EH (cell line): ENCODE results near the gene EHHADH.

Source experiments
- DNase-seq: peaks from one replicate; pipeline ENCODE4 v3.0.0-alpha.2; 2015; ENCODE audit warnings: low read depth

EHHADH gene

DNA sequence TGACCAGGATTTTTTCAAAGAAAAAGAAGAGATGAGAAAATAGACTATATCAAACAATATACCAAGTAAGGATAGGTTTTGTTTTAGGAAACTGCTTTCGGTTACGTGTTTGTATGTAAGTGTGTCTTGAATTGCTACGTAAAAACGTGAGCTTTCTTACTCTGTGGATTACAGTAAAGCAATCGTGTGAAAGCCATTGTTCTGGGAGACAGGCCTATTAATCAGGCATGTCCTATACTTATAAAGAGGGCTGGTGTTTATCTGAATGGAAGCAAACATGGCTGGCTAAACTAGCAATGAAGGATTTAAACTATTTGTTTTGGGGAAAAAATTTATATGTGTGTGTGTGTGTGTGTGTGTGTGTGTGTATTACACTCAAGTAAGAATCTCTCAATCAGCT is 2.6 kb downstream of the EHHADH start:
- DNase-seq: no peak

DNA sequence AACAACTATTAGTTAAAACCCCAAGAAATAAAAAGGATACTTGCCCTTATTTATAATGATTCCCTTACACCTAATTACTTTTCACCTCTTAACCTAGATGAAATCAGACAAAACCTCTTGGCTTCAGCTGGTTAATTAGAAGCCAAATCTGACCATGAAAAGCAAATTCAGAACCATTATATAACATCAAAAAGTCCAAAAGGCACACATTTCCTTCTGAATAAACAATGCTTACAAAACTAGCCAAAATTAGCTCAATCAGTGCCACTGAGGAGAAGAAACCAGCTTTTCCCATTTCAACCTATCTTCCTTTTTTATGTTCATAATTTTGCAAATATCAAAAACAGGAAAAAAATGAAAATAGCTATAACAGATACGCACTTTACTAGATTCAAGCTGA is 3.2 kb downstream of the EHHADH start:
- no peak for DNase-seq

DNA sequence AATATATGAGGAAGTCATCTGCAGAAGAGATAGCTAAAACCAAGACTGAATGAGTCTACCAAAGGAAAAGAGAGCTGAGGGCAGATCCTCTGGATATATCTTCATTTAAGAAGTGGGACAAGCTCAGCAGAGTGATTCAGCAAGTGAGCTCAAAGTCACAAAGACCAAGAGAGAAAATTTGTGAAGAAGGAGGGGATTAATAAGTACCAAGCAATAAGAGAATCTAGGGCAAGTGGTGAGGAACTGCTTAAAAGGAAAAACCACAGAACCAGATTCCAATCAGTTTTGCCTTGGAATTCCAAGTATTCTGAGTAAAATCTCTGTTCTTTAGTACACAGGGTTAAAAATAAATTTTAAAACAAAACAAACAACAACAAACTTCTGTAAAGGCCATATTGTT is 3.6 kb downstream of the EHHADH start:
- peak; percentile 51 for DNase-seq

DNA sequence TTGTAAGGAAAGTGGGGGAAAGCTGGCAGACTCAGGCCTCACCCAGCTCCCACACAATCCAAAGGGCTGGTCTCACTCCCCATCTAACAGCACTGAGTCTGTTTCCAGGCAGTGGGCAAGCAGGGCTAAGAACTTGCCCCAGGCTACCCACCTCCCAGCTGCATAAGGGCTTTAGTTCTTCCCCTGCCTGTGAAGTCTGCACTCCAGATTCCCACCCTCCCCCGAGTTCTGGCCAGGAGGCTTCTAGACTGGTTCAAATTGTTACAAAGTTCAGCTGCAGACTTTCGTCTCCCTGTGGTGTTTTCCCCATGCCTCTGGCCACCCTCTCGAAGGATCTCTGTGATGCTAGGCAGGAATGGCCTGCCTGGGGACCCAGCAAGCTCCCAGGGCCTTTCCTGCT is 11.2 kb downstream of the EHHADH start:
- DNase-seq: no peak

DNA sequence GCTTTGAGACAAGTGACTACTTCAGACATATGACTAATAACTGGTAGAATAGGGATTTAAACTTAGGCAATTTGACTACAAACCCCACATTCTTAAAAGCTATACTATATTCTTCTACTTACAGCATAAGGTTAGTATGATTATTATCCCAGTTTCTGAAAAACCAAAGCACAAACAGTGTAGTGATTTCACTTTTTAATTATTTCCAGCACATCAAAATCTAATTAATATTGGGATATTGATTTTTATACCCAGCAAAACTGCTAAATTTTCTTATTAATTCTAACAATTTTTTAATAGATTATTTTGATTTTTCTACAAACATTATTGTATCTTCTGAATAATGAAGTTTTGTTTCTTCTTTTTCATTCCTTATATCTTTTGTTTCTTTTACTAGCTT is 16.9 kb downstream of the EHHADH start:
- no peak for DNase-seq

DNA sequence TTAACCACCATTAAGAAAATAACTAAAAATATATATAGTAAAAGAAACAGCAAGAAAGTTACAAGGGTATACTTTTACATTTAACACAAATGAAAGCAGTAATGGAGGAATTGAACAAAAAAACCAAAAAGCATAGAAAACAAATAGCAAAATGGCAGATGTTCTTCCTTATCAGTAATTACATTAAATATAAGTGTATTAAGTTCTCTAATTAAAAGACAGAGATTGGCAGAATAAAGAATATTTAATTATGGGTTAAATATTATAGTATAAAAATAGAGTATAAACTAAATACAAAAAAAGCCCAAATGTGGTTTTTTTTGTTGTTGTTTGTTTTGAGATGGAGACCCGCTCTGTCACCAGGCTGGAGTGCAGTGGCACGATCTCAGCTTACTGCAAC is 20.5 kb downstream of the EHHADH start:
- DNase-seq: no peak

DNA sequence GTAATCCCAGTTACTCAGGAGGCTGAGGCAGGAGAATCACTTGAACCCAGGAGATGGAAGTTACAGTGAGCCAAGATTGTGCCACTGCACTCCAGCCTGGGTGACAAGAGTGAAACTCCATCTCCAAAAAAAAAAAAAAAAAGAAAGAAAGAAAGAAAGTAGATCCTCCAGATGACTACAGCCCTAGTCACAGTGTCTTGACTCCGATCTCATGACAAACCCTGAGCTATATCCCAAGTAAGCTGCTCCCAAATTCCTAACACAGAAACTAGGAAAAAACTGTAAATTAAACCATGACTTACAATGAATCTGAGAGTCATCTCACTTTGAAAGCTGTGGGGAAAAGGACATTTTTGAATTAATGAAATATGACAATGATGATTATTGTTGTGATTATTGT is 27.3 kb downstream of the EHHADH start:
- peak; percentile 22 for DNase-seq

DNA sequence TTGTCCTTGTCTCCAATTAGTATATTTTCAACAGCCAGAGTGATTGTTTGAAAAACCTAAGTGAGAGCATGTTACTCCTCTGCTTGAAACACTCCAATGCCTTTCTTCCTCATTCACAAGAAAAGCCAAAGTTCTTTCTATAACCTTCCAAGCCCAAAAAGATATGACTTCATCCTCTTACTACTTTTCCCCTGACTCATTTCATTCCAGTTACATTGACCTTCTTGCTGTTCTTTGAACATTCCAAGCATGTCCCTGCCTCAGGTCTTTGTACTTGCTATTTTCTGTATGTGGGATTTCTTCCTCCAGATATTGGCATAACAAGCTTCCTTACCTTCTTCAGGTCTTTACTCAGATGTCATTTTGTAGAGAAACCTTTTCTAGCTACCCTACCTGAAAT is 28.3 kb downstream of the EHHADH start:
- peak; percentile 80 for DNase-seq

DNA sequence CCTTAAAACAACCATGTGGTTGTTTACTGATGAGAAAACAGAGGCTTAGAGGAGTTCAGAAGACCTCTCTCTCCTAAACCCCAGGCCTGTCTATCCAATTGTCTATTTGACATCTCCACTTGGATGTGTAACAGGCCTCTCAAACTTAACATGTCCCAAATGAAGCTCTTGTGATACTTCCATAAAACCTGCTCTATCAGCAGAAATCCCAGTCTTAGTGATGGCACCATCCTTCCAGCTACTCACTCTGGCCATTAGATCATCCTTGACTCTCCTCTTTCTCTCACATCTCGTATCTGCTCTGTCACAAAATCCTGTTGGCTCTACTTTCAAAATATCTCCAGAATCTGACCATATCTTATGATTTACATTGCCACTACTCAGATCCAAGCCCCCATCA is 28.8 kb downstream of the EHHADH start:
- DNase-seq: no peak

DNA sequence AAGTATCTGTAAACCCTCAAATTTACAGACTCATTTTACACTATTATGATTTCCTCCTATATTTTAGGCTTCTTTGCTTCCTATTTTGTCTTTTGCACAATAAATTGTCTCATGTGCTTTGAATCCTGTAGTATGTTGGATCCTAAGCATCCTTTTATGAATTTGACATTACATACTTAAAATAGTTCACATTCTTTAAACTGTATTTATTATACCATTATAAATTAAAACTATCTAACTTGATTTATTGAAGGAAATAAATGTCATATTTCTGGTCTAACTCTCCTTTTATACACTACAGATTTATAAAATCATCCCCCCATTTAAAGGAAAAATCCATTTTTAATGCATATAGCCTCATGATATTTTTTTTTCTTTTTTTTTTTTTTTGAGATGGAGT is 32.6 kb downstream of the EHHADH start:
- DNase-seq: no peak

DNA sequence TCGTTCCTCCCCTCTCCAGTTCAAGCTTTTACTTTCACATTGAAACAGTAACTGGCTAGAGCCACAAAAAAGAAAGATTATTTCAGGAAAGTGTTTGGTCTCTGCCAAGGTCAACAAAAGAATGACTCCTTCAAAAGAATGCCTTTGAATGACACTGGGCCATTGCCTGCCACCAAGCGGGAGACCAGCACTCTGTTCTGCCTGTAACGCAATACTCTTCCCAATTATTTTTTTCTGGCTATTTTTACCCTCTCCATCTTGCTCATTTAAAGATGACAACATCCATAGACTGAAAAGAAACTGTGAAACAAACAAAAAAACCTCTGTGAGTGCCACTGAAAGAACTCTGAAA is 37.3 kb downstream of the EHHADH start:
- peak; percentile 43 for DNase-seq

DNA sequence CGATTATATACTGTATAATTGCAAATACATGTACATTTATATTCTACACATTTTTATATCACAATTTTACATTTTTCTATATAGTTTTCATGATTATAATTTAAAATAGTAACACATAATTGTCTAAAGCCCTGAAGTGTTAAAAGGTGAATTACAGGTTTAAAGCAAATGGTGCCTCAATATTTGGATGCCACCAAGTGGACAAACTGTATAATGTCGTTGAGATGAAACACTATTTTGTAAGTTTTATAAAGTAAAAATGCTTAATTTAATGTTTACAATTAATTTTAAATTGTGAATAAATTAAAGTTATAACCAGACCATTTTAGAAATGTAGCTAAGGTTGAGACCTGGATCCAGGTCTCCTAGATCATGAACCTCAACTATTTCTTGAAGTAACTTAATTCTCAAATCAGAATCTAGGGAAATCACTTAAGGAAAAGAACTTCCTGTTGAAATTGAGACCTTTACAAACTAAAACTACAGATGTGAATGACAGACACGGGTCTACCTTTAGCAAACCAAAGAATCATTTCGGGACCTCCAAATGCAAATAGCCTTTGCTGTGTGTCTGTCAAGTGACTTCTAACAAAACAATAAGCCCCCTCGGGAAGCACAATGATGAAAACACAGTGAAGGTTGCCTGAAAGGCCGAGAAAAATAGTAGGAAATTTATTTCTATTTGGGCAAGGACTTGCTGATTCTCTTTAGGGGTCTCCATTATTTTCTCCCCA is 37.8 kb downstream of the EHHADH start:
- DNase-seq: peak; percentile 22

DNA sequence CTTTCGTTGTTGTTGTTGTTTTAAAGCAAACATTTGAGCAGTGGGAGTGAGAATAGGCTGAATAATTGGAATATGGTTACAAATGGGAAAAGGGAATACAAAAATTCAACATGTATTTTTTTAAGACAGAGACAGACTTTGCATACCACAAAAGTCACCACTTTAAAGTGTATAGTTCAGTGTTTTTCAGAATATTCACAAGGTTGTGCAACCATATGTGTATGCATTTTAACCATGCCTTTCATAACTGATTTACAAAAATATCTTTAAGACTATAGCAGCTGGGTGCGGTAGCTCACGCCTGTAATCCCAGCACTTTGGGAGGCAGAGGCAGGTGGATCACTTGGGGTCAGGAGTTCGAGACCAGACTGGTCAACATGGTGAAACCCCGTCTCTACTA is 41.3 kb downstream of the EHHADH start:
- DNase-seq: no peak

DNA sequence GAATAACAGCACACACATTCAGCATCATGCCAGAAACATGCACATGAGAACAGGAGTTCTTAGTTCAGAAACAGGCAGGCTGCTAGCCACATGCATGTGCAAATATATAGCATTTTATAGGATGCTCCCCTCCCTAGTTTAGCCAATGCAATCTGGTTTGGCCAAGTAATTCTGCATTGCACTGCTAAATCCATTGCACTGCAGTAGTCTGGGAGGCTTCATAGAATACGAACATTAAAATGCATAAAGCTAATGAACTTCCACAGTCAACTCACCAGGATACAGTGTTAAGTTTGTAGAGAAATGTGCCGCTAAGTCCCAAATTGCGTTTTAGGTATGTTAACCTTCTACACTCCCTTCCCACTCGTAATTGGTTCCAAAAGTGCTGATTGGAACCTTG is 41.8 kb downstream of the EHHADH start:
- no peak for DNase-seq

DNA sequence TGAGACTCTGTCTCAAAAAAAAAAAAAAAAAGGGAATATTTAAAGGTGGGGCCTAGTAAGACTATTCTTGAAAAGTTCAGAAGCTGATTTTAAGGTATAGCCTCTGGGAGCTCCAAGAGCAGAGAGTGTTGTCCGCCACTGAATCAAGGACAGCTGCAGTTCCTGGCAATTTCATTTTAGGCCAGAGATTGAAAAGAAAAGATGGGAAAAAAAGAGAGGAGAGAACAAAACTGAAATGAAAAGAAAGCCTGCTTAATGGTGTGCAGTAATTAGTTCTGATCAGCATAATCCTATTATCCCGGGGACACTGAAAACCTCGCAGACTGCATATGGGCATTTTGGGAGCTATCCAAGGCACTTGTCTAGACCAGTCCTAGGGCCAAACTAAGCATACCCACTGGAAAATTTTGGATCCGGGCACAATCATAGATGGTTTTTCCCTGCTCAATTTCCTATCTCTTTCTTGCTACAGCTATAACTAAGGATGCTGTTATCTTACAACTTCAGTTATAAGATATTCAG is 43.2 kb downstream of the EHHADH start:
- no peak for DNase-seq

DNA sequence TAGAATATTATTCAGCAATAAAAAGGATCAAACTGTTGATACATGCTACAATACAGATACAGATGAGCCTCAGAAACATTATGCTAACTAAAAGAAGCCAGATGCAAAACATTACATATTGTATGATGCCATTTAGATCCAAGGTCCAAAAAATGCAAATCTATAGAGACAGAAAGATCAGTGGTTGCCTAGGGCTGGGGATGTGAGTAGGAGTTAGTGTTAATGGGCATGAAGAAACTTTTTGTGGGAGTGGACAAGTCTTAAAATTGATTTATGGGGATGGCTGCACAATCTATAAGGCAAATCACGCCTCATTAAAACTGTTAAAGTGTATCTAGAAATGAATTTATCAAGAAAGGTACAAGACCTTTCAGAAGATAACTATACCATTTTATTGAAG is 45.0 kb downstream of the EHHADH start:
- DNase-seq: no peak

DNA sequence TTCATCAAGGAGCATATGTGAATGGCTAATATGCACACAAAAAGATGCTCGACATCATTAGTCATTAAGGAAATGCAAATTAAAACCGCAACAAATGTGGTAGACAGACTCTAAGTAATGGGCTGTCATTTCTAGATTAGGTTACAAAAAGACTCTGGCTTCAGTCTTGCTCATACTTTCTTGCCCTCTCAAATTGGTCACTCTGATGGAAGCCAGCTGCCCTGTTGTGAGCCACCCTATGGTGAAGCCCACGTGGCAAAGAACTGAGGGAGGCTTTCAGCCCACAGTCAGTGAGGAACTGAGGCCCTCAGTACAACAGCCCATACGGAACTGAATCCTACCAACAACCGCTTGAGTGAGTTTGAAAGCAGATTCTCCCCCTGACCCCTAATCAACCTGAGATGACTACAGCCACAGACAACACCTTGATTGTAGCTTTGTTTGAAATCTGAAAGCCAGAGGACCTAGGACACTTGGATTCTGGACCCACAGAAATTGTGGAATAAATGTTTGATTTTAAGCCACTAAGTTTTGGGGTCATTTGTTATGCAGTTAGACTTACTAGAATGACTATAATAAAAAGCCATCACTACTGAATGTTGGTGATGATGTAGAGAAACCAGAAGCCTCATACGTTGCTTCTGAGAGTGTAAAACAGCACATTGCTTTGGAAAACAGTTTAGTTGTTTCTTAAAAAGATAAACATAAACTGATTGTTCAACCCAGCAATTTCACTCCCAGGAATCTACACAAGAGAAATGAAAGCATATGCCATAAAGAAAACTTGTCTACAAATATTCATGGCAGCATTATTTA is 45.7 kb downstream of the EHHADH start:
- DNase-seq: peak; percentile 64

DNA sequence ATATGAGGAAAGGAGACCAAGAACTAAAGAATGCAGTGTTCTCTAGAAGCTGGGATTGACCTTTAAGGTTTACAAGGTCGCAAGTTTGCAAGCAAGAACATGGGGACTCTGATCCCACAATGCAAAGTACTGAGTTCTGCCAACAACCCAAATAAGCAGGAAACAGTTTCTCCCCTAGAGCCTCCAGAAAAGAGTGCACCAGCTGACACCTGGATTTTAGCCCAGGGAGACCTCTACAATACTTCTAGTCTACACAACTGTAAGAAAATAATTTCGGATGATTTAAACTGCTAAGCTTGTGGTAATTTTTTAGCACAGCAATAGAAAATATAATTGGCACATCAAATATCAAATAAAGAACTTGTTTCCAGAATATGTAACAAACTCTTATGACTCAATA is 46.4 kb downstream of the EHHADH start:
- no peak for DNase-seq

DNA sequence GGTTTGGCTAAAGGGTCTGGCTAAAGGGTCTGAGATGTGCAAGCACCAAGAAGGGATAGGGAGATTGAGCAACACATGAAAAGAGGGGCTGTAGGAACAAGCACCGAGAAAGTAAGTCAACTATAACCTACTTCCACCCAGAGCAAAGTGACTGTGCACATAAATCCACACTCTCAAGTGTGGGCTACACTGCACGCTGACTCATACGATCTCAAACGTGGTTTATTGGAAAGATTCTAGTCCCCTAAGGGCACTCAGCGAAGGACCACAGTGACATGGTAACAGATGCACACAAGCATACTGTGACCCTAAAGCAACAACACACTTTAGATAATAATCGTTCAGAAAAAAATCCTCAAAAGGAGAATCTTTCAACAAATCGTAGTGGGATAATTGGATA is 48.0 kb downstream of the EHHADH start:
- DNase-seq: peak; percentile 45

DNA sequence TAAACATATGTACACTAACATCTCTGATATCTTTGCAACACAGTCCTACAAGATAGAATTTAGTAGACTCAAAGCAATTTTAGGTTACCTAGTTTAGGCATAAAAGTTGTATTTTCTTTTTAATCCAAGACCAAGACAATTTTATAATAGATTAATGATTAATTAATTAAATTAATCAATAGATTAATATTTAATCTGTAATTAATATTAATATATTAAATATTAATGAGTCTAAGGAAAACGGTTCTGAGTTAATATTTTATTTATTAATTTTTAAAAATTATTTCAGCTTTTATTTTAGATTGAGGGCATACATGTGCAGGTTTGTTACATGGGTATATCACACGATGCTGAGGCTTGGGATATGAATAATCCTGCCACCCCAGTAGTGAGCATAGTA is 49.0 kb downstream of the EHHADH start:
- no peak for DNase-seq

DNA sequence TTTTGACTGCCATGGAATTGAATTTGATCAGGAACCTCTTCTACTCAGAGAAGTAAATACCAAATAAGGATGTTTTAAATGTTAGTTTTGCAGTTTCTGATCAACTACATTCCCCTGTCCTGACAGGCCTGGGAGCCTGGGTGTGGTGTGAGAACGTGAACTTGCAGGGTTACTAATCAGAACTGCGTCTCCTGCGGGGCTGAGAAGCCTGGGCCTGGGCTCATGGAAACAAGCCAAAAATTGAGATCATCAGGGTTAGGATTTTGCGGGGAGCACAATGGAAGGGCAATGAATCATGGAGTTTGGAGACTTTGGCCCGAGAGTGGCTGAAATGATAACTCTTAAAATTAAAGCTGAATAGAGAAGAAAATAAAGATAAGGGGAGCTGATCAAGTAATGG is 53.2 kb downstream of the EHHADH start:
- DNase-seq: peak; percentile 81

DNA sequence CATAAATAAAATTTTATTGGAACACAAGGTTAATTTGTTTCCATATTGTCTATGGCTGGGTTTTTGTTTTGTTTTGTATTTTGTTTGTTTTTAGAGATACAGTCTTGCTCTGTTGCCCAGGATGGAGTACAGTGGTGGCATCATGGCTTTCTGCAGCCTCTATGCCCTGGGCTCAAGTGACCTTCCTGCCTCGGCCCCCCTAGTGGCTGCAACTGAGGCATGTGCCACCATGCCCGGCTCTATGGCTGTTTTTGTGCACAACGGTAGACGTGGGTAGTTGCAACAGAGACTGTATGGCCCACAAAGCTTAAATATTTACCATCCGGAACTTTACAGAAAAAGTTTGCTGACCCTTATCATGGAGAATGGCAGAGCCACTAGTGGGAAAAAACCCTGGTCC is 54.2 kb downstream of the EHHADH start:
- no peak for DNase-seq

DNA sequence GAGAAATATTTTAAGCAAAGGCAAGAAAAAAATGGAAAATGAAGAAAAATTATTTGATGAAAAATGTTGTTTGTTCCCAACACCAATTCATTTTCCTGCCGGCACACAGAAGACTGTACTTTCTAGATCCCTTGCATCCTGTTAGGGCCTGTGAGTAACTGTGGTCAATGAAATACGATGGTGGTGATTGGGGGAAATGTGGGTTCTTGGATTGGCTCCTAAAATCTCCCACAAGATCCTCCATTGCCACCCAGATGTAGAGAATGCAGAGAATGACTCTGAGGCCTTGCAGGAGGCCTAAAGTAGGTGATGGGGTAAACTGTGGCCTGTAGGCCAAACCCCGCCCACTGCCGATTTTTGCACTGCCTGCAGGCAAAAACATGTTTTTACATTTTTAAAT is 54.6 kb downstream of the EHHADH start:
- no peak for DNase-seq

DNA sequence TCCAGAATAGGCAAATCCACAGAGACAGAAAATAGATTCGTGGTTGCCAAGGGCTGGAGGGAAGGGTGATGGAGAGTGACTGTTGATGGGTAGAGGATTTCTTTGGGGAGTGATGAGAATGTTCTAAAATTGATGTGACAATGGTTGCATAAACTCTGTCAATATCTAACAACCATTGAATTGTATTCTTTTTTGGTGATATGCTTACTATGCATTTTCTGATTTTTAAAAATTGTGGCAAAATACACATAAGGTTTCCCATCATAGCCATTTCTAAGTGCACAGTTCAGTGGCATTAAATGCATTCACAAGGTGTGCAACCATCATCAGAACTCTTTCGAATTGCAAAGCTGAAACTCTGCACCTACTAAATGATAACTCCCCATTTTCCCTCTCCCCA is 56.8 kb downstream of the EHHADH start:
- no peak for DNase-seq
